GM23338 (cell line): ENCODE results near the gene HORMAD2. TPM values are rescaled to one million over a fixed set of nuclear protein-coding genes. Genes with fewer than 3 reads are reported as not detected.

Experiments used
- ATAC-seq: fragments of 200-7000 bp; cut with Tn5 transposase; 3 replicates; pipeline ENCODE4 v1.9.1; 2020
- DNase-seq: peaks from one replicate; pipeline ENCODE4 v3.0.0-alpha.2; 2015; ENCODE audit warnings: low spot score
- H2AFZ ChIP-seq: fragments of 200-600 bp; sonication (generic); 2 replicates; pipeline ENCODE4 v1.8.0; 2016; ENCODE audit warnings: antibody characterized with exemption, mild to moderate bottlenecking, moderate library complexity
- H3F3A ChIP-seq: fragments of 200-600 bp; sonication (generic); replicated peaks from 2 replicates; pipeline ENCODE4 v1.8.0; 2017; ENCODE audit warnings: antibody characterized with exemption, mixed run types, low read depth
- H3K27ac ChIP-seq: fragments of 200-600 bp; sonication (generic); 2 replicates; pipeline ENCODE4 v1.6.1; 2016; ENCODE audit warnings: low read depth
- H3K27me3 ChIP-seq: fragments of 200-600 bp; sonication (generic); 2 replicates; pipeline ENCODE4 v1.8.0; 2016; ENCODE audit warnings: mild to moderate bottlenecking, mixed run types, moderate library complexity; ENCODE audit not compliant: insufficient read depth
- H3K36me3 ChIP-seq: fragments of 200-600 bp; sonication (generic); 2 replicates; pipeline ENCODE4 v1.8.0; 2016; ENCODE audit warnings: mild to moderate bottlenecking; ENCODE audit not compliant: insufficient read depth
- H3K4me1 ChIP-seq: fragments of 200-600 bp; sonication (generic); 2 replicates; pipeline ENCODE4 v1.8.0; 2016; ENCODE audit warnings: mild to moderate bottlenecking, moderate library complexity; ENCODE audit not compliant: insufficient read depth
- H3K4me2 ChIP-seq: fragments of 200-600 bp; sonication (generic); 2 replicates; pipeline ENCODE4 v1.7.1; 2017; ENCODE audit warnings: mixed run types
- H3K4me3 ChIP-seq: fragments of 200-600 bp; sonication (generic); 2 replicates; pipeline ENCODE4 v1.6.1; 2016; ENCODE audit warnings: mixed run types
- H3K79me2 ChIP-seq: fragments of 200-600 bp; sonication (generic); replicated peaks from 2 replicates; pipeline ENCODE4 v1.8.0; 2017; ENCODE audit warnings: mild to moderate bottlenecking; ENCODE audit not compliant: insufficient read depth
- H3K9me2 ChIP-seq: fragments of 200-600 bp; sonication (generic); 2 replicates; pipeline ENCODE4 v1.8.0; 2017; ENCODE audit not compliant: insufficient read depth
- H4K20me1 ChIP-seq: fragments of 200-600 bp; sonication (generic); replicated peaks from 2 replicates; pipeline ENCODE4 v1.8.0; 2017; ENCODE audit warnings: mild to moderate bottlenecking; ENCODE audit not compliant: insufficient read depth
- H3K27ac Mint-ChIP-seq: 2 replicates; pipeline ENCODE4 v1.8.0; 2020; ENCODE audit warnings: inconsistent platforms, mild to moderate bottlenecking, moderate library complexity, mixed read lengths
- H3K27me3 Mint-ChIP-seq: 3 replicates; pipeline ENCODE4 v1.8.0; 2022; ENCODE audit warnings: low read depth, mild to moderate bottlenecking, moderate library complexity, mixed read lengths, inconsistent platforms; ENCODE audit not compliant: insufficient read depth, poor library complexity
- H3K36me3 Mint-ChIP-seq: 3 replicates; pipeline ENCODE4 v1.8.0; 2021; ENCODE audit warnings: low read depth, mild to moderate bottlenecking, inconsistent platforms, moderate library complexity, mixed read lengths
- H3K4me1 Mint-ChIP-seq: 3 replicates; pipeline ENCODE4 v1.8.0; 2020; ENCODE audit warnings: mild to moderate bottlenecking, inconsistent platforms, mixed read lengths
- H3K4me3 Mint-ChIP-seq: 3 replicates; pipeline ENCODE4 v1.8.0; 2021; ENCODE audit warnings: moderate library complexity, mild to moderate bottlenecking, inconsistent platforms, mixed read lengths
- H3K9me3 Mint-ChIP-seq: 3 replicates; pipeline ENCODE4 v1.8.0; 2020; ENCODE audit warnings: moderate library complexity, mild to moderate bottlenecking, inconsistent platforms, mixed read lengths
- CREB1 ChIP-seq: fragments of 250-450 bp; sonication (Bioruptor Pico); IDR thresholded peaks from 2 replicates; pipeline ENCODE4 v1.5.0; 2020; ENCODE audit warnings: low read depth, mild to moderate bottlenecking, moderate library complexity
- EZH2 ChIP-seq: fragments of 200-600 bp; sonication (generic); IDR thresholded peaks from one replicate; pipeline ENCODE4 v1.8.0; 2017; ENCODE audit warnings: antibody characterized with exemption, mild to moderate bottlenecking, low read depth; ENCODE audit not compliant: unreplicated experiment
- JUNB ChIP-seq: IDR thresholded peaks from one replicate; pipeline ENCODE4 v1.6.1; 2016; ENCODE audit warnings: antibody characterized with exemption; ENCODE audit not compliant: unreplicated experiment
- NANOG ChIP-seq: IDR thresholded peaks from 2 replicates; pipeline ENCODE4 v1.6.1; 2016; ENCODE audit warnings: antibody characterized with exemption, borderline replicate concordance
- POLR2AphosphoS5 ChIP-seq: IDR thresholded peaks from 2 replicates; pipeline ENCODE4 v1.6.1; 2016; ENCODE audit warnings: antibody characterized with exemption, low read depth
- ZNF331 ChIP-seq: fragments of 250-450 bp; sonication (Bioruptor Pico); IDR thresholded peaks from 2 replicates; pipeline ENCODE4 v1.5.0; 2020; ENCODE audit warnings: low read depth, mild to moderate bottlenecking, moderate library complexity
- polyA plus RNA-seq: library from polyadenylated mRNA; unstranded; fragments of >200 nt; fragmentation: Nextera tagmentation; extraction: Ambion mirVana; gene quantifications from 2 replicates; pipeline ENCODE4 v1.2.1, GENCODE V29; 2016
- total RNA-seq: library from RNA; depleted of rRNA; stranded (reverse); fragments of >200 nt; shearing (Covaris generic); gene quantifications from 2 replicates; pipeline ENCODE4 v1.2.3, GENCODE V29; 2014
- TF ChIP-seq, protein P1 (sequence below): IDR thresholded peaks from 2 replicates; pipeline ENCODE4 v1.6.1; 2016; ENCODE audit warnings: antibody characterized with exemption
- TF ChIP-seq, protein P2 (sequence below): fragments of 250-450 bp; sonication (Bioruptor Pico); IDR thresholded peaks from 2 replicates; pipeline ENCODE4 v1.5.0; 2020; ENCODE audit warnings: mild to moderate bottlenecking, moderate library complexity

The HORMAD2 gene
- total and polyA plus RNA-seq, 2 experiments from 2014 or later = 0.40 TPM; not detected in 1

- no peaks in the 10 kb centered on the region for H3K27me3 Mint-ChIP-seq
Measured at GRCh38 chr22:30064172-30064571, 16.1 kb upstream of the HORMAD2 start.

More at GRCh38 chr22:30064172-30064571, 16.1 kb upstream of the HORMAD2 start:
- peaks cover 3% of the 10 kb centered on the region; the same call in 1 of the 3 replicates for H3K36me3 Mint-ChIP-seq
- no peak overlapping the region for H3K4me3 Mint-ChIP-seq
- Histone ChIP-seq H3K27me3 (no peaks in the 10 kb centered on the region), H3F3A (no peaks in the 10 kb centered on the region), H3K4me1 (no peaks in the 10 kb centered on the region), H3K9me2 (no peaks in the 10 kb centered on the region), H3K4me3 (no peak overlapping the region), H2AFZ (no peak overlapping the region), H3K27ac (no peak overlapping the region), H3K4me2 (no peak overlapping the region), H4K20me1 (no peaks in the 10 kb centered on the region), H3K36me3 (no peaks in the 10 kb centered on the region), H3K79me2 (no peaks in the 10 kb centered on the region)
- no peak for DNase-seq
- no peak for ATAC-seq
- H3K4me1 Mint-ChIP-seq = no peaks in the 10 kb centered on the region
- TF ChIP-seq JUNB (no peak), NANOG (no peak), POLR2AphosphoS5 (no peak), ZNF331 (CRISPR knock-in tag) (no peak), CREB1 (no peak), EZH2 (no peak)
- TF ChIP-seq, protein P1, sequence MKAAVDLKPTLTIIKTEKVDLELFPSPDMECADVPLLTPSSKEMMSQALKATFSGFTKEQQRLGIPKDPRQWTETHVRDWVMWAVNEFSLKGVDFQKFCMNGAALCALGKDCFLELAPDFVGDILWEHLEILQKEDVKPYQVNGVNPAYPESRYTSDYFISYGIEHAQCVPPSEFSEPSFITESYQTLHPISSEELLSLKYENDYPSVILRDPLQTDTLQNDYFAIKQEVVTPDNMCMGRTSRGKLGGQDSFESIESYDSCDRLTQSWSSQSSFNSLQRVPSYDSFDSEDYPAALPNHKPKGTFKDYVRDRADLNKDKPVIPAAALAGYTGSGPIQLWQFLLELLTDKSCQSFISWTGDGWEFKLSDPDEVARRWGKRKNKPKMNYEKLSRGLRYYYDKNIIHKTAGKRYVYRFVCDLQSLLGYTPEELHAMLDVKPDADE = no peak
- TF ChIP-seq, protein P2, sequence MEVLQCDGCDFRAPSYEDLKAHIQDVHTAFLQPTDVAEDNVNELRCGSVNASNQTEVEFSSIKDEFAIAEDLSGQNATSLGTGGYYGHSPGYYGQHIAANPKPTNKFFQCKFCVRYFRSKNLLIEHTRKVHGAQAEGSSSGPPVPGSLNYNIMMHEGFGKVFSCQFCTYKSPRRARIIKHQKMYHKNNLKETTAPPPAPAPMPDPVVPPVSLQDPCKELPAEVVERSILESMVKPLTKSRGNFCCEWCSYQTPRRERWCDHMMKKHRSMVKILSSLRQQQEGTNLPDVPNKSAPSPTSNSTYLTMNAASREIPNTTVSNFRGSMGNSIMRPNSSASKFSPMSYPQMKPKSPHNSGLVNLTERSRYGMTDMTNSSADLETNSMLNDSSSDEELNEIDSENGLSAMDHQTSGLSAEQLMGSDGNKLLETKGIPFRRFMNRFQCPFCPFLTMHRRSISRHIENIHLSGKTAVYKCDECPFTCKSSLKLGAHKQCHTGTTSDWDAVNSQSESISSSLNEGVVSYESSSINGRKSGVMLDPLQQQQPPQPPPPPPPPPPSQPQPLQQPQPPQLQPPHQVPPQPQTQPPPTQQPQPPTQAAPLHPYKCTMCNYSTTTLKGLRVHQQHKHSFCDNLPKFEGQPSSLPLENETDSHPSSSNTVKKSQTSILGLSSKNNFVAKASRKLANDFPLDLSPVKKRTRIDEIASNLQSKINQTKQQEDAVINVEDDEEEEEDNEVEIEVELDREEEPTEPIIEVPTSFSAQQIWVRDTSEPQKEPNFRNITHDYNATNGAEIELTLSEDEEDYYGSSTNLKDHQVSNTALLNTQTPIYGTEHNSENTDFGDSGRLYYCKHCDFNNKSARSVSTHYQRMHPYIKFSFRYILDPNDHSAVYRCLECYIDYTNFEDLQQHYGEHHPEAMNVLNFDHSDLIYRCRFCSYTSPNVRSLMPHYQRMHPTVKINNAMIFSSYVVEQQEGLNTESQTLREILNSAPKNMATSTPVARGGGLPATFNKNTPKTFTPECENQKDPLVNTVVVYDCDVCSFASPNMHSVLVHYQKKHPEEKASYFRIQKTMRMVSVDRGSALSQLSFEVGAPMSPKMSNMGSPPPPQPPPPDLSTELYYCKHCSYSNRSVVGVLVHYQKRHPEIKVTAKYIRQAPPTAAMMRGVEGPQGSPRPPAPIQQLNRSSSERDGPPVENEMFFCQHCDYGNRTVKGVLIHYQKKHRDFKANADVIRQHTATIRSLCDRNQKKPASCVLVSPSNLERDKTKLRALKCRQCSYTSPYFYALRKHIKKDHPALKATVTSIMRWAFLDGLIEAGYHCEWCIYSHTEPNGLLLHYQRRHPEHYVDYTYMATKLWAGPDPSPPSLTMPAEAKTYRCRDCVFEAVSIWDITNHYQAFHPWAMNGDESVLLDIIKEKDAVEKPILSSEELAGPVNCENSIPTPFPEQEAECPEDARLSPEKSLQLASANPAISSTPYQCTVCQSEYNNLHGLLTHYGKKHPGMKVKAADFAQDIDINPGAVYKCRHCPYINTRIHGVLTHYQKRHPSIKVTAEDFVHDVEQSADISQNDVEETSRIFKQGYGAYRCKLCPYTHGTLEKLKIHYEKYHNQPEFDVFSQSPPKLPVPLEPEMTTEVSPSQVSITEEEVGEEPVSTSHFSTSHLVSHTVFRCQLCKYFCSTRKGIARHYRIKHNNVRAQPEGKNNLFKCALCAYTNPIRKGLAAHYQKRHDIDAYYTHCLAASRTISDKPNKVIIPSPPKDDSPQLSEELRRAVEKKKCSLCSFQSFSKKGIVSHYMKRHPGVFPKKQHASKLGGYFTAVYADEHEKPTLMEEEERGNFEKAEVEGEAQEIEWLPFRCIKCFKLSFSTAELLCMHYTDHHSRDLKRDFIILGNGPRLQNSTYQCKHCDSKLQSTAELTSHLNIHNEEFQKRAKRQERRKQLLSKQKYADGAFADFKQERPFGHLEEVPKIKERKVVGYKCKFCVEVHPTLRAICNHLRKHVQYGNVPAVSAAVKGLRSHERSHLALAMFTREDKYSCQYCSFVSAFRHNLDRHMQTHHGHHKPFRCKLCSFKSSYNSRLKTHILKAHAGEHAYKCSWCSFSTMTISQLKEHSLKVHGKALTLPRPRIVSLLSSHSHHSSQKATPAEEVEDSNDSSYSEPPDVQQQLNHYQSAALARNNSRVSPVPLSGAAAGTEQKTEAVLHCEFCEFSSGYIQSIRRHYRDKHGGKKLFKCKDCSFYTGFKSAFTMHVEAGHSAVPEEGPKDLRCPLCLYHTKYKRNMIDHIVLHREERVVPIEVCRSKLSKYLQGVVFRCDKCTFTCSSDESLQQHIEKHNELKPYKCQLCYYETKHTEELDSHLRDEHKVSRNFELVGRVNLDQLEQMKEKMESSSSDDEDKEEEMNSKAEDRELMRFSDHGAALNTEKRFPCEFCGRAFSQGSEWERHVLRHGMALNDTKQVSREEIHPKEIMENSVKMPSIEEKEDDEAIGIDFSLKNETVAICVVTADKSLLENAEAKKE (CRISPR knock-in tag) = no peak
- H3K9me3 Mint-ChIP-seq = peaks cover 26% of the 10 kb centered on the region
- H3K27ac Mint-ChIP-seq = no peak overlapping the region
